GM18526 (cell line): ENCODE data around the gene EXOC6B.

Source experiments
- POLR2A ChIP-seq: IDR thresholded peaks from 3 replicates; pipeline ENCODE4 v1.6.1; 2011; ENCODE audit not compliant: insufficient read length; ENCODE audit errors: extremely low read depth

EXOC6B gene

DNA sequence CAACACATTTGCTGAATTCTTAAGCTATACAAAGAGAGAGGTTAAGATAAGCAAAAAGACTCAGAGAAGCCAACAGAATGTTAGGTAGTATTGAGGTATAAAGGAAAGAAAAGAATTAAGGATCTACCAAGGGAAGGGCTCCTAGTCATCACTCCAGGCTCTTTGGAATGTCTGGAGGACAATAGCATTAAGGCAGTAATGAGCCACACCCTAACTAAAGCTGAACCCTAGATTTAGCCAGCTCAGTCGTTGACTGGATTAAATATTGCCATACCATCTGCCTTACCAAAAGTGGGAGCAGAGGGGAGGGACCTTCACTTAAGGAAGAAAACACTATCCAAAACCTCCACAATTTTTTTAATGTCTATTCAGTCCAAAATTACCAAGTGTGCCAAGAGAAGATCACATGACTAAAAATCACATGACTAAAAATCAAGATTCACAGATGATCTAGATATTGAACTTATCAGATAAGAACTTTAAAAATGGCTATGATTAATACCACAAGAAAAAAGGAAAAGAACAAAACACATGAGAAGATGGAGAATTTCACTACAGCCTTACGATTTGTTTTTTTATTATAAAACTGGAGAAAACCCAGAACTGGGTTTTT lies 59.7 kb downstream of the EXOC6B start:
- no peak for TF ChIP-seq POLR2A

DNA sequence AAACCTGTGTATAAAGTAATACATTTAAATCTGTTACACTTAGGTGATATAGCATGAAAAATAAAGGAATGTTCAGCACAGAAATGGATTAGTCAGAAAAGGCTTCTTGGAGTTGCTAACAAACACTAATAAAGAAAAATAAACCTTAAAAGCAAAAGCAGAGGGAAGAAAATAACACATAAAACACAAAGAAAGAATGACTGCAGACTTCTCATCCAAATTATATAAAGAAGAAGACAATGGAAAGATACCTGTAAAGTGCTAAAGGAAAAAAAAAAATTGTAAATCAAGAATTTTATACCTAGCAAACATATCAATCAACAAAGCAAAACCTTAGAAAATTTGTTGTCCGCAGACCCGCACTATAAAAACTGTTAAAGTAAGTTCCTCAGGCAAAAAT lies 63.6 kb downstream of the EXOC6B start:
- no peak for TF ChIP-seq POLR2A

GRCh38 chr2:72759755-72760154 lies 66.1 kb downstream of the EXOC6B start:
- no peak for TF ChIP-seq POLR2A

DNA sequence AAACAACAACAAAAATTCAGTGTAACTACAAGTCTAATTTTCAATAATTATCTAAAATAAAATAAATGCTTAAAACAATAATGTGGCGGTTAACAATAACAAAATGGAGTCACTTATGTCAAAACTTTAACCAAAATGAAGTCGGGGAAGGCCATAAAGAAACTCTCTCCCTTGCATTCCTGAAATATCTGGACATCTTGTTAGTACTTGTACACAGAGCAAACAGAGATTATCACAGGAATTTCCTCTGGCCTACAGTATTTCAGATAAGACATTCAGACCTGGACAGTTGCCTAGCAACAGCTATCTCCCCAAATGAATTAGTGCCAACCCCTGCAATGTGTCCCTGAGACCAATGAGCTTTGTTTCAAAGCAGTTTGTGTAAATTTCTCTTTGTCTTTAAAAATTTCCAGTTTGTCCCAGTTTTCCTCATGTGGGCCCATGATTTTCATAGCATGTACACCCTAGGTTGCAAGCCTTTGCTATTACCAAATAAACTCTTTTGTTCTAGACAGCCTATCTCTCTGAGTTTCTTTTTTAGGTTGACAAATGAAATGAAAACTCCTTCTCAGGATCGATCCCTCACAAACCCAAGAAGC lies 68.6 kb downstream of the EXOC6B start:
- TF ChIP-seq POLR2A, result no peak

DNA sequence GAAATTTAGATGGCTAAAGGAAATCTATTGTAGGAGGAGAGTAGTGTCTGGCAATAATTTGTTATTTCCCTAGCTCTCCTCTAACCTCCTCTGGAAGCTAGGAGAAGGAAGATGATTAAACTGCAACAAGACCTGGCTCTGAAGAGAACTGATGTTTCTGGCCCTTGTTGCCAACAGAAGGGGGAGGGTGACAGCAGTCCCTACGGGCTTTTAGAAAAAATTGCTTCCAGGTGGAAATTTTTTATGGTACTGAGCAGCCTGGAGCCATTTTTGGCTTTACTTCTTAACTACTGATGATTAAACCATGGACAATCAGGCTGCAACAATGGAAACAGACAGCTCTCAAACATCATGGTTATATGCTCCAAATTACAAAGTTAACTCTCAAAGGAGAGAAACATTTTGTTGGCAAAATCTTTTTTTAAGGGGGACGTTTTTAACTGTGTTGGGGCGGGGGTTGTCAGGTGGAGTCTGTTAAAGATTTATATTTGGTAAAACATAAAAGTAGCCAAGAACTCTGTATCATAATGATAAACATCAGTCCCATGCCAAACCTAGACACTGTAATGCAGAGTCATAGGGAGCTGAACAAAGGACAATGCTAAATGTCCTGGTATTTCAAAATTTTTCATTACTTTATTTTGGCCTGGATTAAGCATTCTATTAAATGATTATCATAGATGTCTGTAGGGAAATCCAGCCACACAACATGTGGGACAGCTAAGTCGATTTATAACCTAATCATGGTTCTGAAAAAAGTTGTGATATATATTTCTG lies 70.0 kb downstream of the EXOC6B start:
- no peak for TF ChIP-seq POLR2A

GRCh38 chr2:72754628-72755320 lies 71.1 kb downstream of the EXOC6B start:
- TF ChIP-seq POLR2A, result no peak

GRCh38 chr2:72750977-72751639 lies 74.7 kb downstream of the EXOC6B start:
- TF ChIP-seq POLR2A, result no peak

GRCh38 chr2:72750466-72750865 lies 75.4 kb downstream of the EXOC6B start:
- TF ChIP-seq POLR2A, result no peak

DNA sequence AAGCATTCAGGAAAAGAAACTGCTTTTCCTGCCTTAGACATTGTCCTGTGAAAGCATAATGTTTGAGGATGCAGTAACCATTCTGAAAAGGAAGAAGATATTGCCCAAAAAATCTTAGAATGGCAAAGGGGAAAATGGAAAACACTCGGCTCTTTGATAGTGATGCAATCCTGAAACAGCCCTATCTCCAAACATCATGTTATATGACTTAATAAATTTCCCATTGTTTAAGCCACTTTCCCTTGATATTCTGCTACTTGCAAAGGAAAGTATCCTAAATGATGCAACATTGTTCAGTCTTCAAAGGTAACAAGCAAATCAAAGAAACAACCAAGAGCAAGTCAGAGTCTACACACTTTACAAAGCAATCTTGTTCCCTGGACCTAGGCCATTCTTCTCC lies 78.5 kb downstream of the EXOC6B start:
- TF ChIP-seq POLR2A, result no peak

DNA sequence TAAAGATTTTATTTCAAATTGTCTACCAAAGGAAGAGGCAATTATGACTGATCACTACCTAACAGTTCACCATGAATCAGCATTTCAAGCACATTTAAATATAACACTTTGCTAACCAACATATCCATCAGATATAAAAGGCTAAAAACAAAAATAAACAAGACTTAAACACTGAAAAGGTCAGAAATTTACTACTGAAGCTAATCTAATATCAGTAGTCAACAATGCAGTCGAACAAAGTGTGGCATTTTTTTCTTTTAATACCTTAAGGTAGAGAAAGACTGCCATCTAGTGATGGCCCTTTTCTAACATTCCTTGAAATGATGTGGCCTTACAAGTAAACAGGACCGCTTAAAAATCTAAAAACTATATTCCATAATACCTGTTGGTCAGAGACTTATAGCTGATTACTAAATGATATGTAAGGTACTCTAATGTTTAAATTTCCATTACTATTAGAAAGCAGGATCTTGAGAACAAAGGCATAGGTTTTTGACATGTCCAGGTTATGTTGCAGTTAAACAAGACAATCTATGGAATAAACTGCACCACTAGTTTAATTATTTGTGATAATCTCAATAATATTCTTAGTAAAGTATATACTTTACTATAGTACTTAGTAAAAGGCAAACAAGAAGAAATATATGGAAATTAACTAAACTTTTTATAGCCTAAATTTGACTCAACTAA lies 80.0 kb downstream of the EXOC6B start:
- TF ChIP-seq POLR2A, result no peak

GRCh38 chr2:72744049-72744448 lies 81.8 kb downstream of the EXOC6B start:
- no peak for TF ChIP-seq POLR2A

GRCh38 chr2:72743481-72743880 lies 82.4 kb downstream of the EXOC6B start:
- no peak for TF ChIP-seq POLR2A

DNA sequence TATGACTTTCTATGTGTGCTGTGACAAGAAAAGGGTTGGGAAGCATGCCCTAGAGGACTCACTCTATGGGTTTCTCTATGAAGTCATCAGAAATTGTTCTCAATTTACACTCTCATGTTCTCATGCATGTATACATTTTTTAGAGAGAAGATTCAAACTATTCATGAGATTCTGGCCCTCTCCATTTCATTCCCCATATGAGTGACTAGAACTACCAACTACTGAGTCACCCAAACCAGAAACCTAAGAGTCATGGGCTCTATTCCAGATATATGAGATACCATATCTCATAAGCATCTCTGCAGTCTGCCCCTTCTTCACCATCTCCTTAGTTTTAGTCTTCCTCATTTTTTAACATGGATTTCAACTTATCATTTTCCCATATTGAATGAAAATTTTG lies 87.7 kb downstream of the EXOC6B start:
- TF ChIP-seq POLR2A, result no peak

DNA sequence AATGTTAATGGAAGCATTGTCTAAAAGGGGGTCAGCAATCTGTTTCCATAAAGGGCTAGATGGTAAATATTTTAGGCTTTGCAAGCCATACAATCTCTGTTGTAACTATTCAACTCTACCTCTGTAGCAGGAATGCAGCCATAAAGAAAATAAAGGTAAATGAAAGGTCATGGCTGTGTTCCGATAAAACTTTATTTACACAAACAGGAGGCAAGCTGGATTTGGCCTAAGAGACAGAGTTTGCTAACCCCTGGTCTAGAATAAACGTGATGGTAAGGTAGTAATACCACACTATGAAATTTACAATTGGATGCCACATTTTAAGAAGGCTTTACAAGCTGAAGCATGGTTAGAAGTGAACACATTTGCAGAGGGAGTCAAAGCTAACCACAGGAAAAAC lies 91.4 kb downstream of the EXOC6B start:
- TF ChIP-seq POLR2A, result no peak

DNA sequence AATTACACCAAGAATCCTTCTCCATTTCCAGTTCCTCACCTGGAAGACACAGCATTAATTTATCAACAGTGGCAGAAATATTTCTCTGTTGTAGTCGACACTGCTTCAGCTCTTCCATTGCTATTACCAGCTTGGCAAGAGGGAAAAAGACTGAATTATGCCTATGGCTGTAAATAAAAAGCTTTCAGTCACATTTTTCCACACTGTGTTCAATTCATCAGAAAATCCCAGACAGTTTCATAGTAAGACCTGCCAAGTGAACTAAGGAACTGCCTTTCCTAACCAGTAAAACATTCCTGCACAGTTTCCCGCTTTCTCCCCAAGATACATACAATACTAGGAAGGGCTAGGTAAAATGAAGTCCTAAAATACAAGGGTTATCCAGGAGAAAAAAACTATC lies 94.7 kb downstream of the EXOC6B start:
- TF ChIP-seq POLR2A, result no peak
